NCI-H2171 (cell line): ENCODE data around the gene TALDO1.
"Not testable (repeated sequence)": the region's sequence is repeated elsewhere in the genome, so short reads cannot be mapped to it uniquely, and the experiment has no call there.

Source experiments
- DNase-seq: peaks from one replicate; lab custom pipeline; 2025; lab: John Stamatoyannopoulos, UW

The TALDO1 gene

GRCh38 chr11:719214-720016, 27.8 kb upstream of the TALDO1 start:
- DNase-seq, result no peak

GRCh38 chr11:720017-720641, 27.1 kb upstream of the TALDO1 start:
- DNase-seq, result no peak

DNA sequence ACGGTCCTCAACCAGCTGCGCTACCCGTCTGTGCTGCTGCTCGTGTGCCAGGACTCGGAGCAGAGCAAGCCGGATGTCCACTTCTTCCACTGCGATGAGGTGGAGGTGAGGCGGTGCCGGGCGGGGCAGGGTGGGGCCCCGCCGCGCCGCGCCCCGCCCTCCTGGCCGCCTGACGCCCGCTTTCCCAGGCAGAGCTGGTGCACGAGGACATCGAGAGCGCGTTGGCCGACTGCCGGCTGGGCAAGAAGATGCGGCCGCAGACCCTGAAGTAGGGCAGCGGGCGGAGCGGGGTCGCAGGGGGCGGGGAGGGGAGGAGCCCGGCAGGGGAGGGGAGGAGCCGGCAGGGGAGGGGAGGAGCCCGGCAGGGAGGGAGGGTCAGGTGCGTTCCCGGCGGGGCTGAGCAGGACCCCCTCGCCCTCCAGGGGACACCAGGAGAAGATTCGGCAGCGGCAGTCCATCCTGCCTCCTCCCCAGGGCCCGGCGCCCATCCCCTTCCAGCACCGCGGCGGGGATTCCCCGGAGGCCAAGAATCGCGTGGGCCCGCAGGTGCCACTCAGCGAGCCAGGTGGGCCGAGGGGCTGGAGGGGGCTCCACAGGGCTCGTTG, 26.5 kb upstream of the TALDO1 start:
- no peak for DNase-seq

DNA sequence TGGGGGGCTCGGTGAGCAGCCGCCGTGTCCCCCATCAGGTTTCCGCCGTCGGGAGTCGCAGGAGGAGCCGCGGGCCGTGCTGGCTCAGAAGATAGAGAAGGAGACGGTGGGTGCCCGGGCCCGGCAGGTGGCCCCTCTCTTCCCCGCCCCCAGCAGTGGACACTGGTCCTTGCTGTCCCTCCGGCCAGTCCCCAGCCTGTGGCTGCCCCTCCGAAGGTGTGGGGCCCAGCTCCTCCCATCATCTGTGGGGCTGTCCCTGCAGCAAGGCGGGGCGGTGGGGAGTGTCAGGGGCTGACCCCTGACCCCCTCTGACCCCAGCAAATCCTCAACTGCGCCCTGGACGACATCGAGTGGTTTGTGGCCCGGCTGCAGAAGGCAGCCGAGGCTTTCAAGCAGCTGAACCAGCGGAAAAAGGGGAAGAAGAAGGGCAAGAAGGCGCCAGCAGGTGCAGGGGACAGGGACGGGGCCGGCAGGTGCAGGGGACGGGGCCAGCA, 26.0 kb upstream of the TALDO1 start:
- DNase-seq, result no peak

DNA sequence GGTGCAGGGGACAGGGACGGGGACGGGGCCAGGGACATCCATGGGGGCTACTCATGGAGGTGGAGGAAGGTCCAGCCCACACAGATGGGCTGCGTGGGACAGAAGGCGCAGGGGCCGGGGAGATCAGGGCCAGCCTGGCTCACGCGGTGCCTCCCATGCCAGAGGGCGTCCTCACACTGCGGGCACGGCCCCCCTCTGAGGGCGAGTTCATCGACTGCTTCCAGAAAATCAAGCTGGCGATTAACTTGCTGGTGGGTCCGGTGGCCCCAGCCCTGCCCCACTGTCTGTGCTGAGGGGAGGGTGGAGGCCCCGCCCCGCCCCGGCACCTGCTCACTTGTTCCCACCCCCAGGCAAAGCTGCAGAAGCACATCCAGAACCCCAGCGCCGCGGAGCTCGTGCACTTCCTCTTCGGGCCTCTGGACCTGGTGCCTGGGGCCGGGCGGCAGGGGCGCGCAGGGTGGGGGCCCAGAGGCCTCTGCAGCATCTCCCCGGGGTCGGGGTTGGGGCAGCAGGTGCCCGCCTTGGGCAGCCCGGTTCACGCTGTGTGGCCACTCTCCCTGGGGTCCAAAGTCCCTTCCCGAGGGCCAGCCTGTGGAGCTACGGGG, 25.4 kb upstream of the TALDO1 start:
- no peak for DNase-seq

GRCh38 chr11:722346-722811, 24.9 kb upstream of the TALDO1 start:
- DNase-seq, result no peak

- DNase-seq, result no peak
Measured at GRCh38 chr11:723120-723883, 24.0 kb upstream of the TALDO1 start.

DNA sequence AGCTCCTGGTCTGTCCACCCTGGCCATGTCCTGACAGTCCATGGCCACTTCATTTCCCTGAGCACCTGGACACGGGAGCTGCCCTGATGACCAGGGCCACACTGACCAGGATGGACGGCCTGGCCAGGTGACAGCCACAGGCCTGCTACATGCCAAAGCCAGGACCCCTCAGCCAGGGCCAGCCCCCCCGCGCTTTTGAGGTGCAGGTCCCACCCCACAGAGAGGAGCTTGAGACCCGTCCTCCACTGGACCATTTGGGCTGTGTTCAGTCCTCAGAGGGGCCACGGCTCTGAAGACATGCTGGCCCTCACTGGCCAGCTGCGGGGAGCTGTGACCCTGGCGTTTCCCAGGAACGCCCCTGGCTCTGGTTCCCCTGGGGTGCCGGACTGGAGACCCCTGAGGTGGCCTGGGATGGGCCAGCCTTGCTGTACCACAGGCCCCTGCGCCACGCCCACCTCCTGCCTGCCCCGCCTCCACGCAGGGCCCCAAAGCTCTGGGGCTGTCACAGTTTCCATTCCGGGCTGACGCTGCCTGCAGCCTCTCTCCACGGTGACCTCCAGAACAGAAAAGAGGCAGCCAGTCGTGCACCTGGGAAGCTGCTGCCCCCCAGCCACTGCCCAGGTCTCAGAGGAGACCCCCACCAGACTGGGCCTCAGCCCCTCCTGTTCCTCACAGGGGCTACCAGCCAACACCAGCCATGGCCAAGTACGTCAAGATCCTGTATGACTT, 23.1 kb upstream of the TALDO1 start:
- DNase-seq, result no peak

DNA sequence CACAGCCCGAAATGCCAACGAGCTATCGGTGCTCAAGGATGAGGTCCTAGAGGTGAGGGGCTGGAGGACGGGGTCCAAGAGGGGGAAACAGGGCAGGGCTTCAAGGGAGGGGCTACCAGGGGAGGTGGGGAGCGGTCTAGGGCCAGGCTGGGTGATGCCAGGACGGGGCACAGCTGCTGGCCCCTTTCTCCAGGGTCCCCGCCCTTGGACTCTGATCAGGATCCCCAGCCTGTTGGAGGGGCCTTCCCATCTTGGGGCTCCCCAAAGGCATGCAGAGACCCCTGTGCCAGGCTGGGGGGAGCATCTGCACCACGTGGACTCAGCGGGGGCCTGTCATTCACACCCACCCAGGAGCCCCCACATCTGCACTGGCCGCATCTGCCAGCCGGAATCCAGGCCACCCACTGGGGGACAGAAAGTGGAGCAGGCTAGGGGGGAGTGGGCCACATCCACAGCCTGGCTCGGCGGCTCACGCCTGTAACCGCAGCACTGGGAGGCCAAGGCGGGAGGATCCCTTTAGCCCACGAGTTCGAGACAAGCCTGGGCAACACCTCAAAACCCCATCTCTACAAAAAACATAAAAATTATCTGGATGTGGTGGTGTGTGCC, 22.4 kb upstream of the TALDO1 start:
- no peak for DNase-seq

DNA sequence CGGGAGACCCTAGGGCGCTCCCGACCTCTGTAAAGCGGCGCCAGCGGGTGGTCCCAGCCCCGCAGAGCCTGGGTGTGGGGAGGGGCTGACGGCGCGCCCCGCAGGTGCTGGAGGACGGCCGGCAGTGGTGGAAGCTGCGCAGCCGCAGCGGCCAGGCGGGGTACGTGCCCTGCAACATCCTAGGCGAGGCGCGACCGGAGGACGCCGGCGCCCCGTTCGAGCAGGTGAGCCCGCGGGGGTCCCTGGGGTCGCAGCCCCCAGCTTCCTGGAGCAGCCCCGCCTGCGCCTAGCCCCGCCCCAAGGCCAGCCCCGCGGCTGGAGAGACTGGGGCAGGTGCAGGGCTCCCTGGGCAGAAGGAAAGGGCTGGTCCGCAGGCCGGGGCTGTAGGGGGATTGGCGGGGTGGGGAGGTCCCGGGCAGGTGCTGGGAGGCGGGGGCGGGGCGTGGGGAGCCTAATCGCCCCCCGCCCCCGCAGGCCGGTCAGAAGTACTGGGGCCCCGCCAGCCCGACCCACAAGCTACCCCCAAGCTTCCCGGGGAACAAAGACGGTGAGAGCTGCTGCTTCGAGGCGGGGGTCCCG, 21.6 kb upstream of the TALDO1 start:
- DNase-seq, result no peak

GRCh38 chr11:726278-727220, 20.7 kb upstream of the TALDO1 start:
- no peak for DNase-seq

- no peak for DNase-seq
Measured at GRCh38 chr11:727281-727701, 20.0 kb upstream of the TALDO1 start.

GRCh38 chr11:727859-728748, 19.2 kb upstream of the TALDO1 start:
- peak; percentile 17 for DNase-seq

- no peak for DNase-seq
Measured at GRCh38 chr11:728901-729491, 18.3 kb upstream of the TALDO1 start.

DNA sequence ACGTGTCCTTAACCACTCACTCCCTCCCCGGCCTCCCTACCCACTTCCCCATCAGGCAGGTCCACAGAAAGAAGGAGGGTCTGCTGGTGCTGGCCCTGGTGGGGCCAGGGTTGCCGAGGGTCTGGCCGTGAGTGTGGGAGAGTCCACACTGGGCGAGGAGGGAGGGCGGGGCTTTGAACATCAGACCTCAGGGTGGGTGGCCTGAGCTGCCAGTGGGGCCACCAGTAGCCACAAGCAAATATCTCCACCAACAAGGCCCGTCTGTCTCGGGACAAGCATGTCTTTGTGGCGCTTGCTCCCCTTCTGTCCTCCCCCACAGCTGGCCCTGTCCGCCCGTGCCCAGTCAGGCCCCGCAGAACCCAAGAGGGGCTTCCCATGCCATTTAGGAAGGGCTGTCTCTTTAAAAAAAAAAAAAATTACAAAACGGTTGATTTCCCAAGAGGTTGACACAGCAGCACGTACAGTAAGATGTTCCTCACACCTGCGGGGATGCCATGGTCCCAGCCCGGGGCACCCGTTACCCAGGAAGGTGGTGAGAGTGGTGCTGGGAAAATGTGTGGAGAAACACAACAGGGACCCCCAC, 17.7 kb upstream of the TALDO1 start:
- DNase-seq, result no peak

- no peak for DNase-seq
Measured at GRCh38 chr11:733072-733471, 14.2 kb upstream of the TALDO1 start.

GRCh38 chr11:734541-734940, 12.7 kb upstream of the TALDO1 start:
- not testable (repeated sequence) for DNase-seq
